ENCODE results near the gene WWC2.

The WWC2 gene

DNA sequence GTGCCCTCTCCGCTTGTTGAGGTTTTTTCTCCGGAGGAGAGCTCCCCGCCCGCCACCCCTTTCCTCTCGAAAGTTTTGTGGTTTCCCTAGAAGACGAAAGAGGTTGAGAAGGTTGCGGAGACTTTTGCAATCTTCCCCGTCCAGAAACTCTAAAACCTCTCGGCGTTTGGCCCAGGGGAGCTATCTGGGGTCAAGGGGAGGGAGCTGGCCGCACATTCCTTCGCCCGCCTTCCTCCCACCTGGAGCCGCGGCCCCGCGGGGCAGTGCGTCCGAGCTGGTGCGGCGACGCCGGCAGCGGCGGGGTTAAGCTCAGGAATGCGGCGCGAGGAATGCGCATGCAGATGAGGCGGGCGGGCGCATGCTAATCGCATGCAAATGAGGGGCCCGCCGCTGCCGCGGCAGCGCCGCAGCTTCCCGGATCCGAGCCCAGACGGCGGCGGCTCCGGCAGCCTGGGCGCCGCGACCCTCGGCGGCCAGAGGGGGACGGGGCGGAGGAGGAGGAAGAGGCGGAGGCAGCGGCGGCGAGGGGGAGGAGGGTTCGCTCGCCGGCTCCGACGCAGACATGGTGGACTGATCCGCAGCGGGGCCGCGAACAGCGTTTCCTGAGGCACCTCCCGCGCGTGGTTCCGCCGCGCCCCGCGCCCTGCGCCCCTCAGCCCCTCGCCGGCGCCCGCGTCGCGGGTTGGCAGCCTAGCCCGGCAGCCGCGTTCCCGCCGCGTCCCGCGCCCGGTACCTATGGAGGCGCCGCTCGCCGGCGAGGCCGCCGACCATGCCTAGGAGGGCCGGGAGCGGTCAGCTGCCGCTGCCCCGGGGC, at the start of gene WWC2:
TSS of gene WWC2 (plus strand) at position 535 of the 814 bp plus-strand sequence. CDS start at position 770, 235 bp downstream.
- peak; percentile 22 to 60 (median 41) for DNase-seq (ENCODE audit: low read depth in 3 of 3)

DNA sequence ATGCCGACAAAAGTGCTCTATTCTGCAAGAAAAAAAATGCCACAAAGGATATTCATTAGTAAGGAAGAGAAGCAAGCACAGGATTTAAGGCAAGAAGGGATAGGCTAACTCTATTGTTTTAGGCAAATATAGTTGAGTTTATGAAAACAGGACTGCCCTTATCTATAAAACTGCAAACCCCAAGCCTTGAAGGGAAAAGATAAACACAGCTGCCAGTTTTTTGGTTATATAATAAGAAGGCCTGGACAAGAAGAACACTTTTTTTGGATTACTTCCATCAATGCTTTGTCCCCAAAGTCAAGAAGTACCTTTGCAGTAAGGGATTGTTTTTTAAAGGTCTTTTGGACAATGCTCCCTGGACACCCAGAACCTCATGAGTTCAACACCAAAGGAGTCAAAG, 45.4 kb upstream of the WWC2 start:
- DNase-seq (ENCODE audit: low read depth in 3 of 3), result no peak

DNA sequence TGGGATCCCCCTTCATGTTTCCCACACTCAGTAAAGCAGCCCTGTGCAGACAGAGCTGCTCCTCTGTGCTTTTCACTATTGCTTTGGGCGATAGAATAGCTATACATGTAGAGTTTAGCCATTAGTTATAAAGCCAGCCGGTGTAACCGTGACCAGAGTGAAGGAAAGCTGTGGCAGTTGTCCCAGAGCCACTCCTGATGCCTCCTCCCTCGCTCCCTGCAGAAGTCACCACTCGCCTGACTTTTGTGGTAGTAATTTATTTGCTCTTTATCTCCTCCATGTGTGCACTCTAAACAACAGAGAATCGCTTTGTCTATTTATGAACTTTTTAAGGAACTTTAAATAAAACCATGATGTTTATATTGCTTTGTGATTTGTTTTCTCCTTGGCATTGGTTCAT, 41.8 kb upstream of the WWC2 start:
- no peak for DNase-seq (ENCODE audit: low read depth in 3 of 3)

DNA sequence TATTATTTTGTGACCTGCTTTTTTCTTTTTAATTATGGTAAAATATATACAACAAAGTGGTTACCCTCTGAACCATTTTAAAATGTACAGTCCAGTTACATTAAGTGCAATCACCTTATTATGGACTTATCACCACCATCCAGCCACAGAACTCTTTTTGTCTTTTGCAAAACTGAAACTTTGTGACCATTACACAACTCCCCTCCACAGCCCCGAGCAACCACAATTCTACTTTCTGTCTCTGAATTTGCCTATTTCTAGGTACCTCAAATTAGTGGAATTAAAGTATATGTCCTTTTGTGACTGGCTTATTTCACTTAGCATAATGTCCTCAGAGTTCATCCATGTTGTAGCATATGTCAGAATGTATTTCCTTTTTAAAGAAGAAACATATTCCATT, 39.3 kb upstream of the WWC2 start:
- DNase-seq (ENCODE audit: low read depth in 3 of 3), result no peak

DNA sequence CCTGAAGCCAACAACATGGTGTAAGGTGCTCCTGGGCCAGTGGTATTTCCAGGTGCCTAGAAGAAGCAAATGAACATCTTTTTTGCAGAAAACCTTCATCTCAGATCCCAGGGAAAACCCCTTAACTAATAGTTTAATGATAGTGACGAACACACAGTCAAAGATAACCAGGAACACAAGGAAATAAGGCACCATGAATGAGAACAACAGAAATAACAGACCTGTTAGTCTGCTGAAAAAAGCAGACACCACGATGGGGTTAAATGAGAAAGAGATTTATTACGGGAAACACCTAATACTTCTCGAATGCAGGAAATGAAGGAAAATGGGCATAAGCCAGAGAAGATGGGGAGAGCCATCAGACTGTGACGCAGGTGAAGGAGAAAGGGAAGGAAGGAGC, 30.6 kb upstream of the WWC2 start:
- no peak for DNase-seq (ENCODE audit: low read depth in 3 of 3)

DNA sequence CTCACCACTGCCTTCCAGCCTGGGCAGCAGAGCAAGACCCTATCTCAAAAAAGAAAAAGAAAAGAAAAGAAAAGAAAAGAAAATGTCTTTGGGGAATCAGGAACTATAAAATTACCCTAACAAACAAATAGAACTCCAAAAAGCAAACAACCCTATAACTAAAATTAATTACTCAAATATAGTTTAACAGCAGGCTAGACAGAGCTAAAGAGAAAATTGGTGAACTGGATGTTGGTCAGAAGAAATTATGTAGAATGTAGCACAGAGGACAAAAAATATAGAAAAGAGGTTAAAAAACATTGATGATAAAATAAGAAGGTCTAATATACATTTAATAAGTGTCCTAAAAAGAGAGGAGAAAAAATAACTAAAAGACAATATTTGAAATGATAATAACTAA, 27.8 kb upstream of the WWC2 start:
- DNase-seq (ENCODE audit: low read depth in 3 of 3), result no peak

DNA sequence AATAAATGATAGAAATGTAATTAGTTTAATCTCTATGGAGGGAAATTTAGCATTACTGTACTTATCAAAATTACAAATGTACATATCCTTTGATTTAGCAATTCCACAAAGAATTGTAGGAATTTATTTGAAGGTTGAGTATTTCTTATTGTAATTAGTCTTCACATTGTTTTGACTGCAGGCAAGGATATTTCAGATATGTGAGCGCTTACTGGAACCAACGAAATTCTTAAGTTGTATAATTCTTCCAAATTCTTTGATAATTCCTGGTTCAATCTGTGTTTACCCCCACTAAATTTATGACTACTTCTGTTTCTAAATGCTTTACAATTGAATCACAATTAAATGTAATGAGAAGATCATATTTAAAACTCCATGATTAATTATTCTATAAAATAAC, 26.9 kb upstream of the WWC2 start:
- DNase-seq (ENCODE audit: low read depth in 3 of 3), result no peak

DNA sequence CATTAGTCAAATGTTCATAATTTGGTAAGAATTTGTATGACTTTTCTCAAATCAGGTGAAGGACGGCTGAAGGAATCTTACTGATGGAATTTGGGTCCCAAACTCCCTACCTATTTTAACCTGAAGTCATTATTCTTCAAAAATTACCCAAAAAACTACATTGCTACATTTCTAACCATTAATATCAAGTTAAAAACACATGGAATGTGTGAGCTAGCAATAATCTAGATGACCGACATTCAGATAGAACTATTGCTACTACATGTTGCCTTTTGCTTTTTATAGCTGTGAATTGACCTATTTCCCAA, 25.3 kb upstream of the WWC2 start:
- no peak for DNase-seq (ENCODE audit: low read depth in 3 of 3)

DNA sequence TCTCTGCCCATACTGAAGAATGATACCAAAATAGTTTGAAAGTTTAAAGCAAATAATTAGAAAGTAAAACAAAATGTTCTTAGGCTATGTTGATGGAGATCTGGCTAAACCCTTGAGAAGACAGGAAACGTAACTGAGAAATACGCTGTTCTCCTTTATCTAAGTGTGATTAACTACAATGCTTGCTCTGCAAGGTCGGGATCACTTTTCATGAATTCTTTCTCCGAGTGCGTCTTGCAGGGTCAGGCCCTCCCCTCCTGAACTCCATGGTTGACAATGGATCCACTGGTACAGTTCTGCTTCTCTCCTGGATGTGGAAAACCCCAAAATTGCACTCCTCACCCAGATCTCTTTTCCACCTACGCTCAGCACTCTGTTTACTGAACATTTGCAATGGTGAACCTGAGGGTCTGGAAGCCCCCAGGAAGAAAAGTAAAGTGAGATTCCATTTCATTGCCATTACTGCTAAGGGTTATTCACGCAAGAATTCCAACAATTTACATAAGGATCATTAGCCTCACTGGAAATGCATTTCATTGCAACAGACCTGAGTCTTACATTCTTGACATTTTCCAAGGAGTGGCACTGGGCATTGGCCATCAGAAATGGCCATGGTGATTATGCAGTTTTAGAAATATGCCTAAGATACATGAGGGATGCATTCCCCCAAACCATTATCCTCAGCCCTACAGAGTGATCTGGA, 24.6 kb upstream of the WWC2 start:
- DNase-seq (ENCODE audit: low read depth in 3 of 3), result no peak

DNA sequence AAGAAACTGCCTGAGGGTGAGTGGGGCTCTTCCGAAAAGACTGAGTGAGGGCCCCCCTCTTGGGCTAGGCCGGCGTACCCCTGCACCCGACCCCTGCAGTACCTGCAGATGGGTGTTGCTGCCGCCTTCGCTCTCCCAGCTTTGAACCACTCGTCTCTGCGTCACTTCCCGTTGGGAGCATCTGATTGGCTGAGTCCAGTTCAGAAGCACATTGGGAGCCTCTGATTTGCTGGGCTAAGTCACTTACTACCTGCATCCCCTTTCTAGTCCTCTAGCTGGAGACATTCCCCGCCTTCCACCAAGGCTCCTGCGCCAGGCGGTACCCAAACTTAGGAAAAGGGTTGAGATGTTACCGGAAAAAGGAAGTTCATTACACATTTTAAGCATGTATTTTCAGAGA, 20.4 kb upstream of the WWC2 start:
- DNase-seq (ENCODE audit: low read depth in 3 of 3), result no peak

DNA sequence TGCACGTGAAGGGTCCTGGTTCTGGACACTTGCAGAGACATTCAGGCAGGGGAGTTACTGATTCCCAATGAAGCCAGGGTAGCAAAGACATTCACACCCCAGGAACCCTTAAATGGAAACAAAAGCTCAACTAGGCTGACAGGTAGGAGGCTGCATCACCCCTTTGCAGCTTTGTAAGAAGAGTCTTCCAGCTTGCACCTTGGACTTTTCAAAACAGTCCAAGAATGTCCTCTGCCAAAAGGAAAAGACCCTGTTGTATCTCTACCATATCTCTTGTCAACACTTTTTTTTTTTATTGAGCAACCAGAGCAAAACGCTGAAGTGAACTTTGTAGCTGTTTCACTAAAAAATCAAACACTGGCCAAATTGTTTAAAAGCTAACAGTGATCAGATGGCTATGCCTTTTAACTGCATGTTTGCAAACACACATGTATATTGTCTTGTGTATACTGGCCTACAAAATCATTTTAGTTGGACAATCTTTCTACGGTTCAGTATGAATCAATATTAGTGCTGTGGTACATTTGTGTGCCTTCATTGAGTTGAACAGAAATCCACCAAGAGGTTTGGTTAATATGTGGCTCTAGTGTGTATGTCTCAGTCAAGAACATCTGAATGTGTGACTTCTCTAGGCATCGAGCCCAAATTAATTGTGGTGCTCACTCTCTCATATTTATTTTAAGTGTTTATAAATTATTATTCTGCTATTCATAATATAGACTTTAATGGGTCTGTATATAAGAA, 18.5 kb upstream of the WWC2 start:
- DNase-seq (ENCODE audit: low read depth in 3 of 3), result no peak

DNA sequence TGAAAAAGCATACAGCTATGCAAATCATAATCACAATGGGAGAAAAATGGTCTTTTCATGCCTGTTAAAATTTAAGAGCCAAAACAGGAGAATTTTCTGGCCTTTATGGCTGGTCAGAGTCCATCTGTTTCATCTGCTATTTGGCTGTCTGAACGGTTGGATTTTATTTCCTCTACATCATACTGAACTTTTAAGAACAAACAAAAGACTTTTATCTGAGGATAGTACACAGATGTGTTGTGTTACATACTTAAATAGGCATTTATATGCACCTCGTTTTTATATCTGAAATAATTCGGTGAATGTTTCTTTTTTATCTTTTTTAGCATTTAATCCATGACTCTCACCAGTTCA, 18.0 kb upstream of the WWC2 start:
- DNase-seq (ENCODE audit: low read depth in 3 of 3), result no peak

DNA sequence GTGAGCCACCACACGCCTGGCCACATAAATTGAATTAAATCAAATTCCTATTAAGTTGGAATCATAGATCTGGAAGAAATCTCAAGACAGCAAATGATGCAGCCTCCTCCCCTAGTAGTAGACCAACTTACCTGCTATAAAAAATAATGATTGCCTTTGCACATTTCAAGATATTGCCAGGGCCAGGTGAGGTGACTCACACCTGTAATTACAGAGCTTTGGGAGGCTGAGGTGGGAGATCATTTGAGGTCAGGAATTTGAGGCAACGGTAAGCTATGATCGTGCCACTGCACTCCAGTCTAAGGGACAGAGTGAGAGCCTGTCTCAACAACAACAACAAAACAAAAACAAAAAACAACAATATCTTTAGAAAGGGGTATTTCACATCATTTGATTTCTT, 17.0 kb upstream of the WWC2 start:
- no peak for DNase-seq (ENCODE audit: low read depth in 3 of 3)

DNA sequence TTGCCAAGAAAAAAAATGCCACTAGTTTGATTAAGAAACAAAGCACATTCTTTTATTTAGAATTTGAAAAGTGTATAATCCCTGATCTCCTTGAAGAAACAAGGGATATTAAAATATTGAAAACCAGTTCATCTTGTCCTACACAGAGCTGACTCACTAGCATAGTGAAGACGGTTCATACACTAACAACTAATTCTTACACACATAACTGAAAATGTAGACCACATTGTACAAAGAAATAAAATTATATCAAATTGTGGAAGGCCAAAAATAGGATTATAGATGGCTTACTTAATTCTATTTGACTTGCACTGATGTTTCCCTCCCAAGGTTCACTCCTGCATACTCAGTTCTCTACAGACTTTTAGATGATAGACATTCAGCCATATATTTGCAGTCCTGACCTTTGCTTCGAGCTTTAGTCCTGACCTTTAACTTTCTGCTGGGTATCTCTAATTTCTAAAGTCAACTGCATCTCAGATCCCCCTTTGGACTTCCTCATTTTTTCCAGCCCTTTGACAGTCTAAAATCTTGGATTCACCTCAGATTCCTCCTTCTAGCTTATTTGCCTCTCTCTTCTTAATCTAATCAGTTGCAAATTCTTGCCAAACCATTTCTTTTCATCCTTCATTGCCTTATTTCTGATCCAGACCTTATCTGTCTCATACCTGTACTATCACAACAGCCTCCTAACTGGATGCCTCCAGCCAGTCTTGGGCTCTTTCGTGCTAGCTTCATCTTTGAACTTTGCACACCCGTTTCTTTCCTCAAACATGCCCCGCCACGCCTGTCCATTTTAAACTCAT, 4.5 kb upstream of the WWC2 start:
- no peak for DNase-seq (ENCODE audit: low read depth in 3 of 3)

DNA sequence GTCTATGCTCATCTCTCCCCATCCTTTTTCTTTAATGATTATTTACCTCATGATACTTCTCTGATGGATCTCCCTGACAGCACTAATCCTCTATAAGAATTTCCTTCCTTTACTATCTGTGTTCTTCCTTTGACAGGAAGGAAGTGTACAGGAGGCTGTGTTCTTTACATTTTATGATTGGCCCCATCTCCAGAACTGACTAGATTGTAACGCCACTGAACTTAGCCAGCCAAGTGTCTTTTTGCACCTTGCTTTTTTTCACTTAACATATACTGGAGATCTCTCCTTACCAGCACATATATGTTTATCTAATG, 3.9 kb upstream of the WWC2 start:
- DNase-seq (ENCODE audit: low read depth in 3 of 3), result no peak

DNA sequence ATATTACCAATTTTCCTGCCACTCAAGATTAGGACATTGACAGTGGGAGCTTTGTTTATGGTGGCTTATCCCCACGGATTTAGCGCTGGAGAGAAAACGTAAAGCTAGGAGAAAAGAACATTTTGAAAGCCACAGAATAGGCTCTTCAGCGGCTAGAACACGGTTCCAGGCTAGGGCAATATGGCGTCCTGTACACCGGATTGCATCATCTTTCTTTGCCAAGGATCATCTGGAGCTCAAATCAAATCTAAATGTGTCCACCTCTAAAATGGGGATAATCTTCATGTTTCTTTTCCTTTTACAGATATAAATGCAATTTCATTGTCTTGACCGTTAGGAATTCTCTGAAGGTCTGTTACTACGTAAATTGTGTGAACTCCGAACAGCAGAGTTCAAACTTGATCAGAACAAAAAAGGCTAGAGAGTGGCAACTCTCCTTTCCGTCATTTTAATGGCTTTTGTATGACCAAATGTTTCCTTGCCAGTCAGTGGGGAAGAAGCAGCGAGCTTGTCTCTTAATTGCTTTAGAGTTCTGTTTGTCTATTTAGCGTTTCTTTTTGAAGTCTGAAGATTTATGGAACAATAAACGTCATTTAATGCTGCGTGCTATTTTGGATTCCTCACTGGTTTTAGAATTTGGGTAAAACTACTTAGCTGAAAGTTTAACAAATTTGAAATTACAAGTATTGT, 2.6 kb upstream of the WWC2 start:
- no peak for DNase-seq (ENCODE audit: low read depth in 3 of 3)

DNA sequence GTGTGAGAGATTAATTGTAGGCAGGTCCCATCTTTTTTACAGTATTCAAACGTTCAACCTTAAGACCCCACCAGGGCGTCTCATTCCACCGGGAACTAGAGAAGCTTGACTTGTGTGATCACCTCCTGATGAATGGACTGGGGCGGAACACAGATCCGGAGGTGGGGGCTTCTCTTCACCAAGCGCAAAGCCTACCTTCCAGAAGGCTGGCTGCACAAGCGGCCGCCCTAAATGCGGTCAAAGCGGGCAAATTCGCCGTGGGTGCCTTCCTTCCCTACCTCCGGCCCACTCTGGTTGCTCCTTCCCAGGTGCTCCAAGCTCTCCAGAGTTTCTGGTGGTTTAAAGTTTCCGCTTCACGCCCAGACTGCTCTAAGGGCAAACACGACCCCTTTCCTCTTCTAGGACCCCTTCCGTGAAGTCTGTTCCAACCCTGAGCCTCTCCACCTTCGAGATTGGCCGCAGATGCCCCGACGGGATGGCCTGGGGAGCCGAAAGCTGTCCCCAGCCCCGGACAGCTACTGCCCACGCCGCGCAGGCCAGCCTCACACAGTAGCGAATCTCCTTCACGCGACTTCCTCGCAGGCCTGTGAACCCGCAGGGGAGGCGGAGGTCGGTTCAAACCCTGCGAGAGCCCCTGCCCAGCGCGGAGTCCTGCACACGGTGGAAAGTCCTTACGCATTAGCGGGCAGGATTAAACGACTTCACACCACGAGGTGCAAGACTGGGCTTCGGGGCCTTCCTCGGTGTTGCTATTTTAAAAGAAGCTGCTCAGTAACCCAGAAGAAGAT, 1.6 kb upstream of the WWC2 start:
- DNase-seq (ENCODE audit: low read depth in 3 of 3), result no peak

DNA sequence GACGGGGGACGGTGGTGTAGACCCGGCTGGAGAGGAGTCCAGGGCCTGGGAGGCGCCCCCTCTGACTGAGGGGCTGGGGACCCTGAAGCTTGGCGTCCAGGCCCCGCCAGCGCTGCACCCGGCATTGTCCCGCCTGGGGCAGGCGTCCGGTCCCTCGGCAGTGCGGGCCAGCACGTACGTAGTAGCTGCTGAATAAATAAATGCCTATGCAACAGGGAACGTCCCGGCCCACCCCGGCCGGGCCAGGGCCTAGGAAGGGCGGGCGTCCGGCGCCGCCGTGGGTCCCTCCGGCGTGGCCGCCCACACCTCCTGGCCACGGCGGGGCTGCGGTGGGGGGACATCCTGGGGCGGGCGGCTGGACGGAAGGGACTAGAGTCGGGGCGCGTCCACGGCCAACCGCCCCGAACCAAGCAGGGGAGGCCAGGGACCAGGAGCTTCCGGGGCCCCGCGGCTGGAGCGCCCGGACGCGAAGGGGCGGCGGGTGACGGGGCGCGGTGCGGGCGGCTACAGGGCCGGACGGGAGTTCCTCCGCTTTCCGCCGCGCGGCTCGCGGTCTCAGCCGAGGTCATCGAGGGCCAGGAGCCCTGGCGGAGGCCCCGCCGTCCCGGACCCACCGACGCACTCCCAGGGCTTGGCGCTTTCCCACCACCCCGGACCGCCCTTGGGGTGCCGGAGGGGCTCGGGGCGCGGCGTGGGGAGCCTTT, 886 bp upstream of the WWC2 start:
- peak in 1 of 3 experiments; percentile 7 for DNase-seq (ENCODE audit: low read depth in 3 of 3)

DNA sequence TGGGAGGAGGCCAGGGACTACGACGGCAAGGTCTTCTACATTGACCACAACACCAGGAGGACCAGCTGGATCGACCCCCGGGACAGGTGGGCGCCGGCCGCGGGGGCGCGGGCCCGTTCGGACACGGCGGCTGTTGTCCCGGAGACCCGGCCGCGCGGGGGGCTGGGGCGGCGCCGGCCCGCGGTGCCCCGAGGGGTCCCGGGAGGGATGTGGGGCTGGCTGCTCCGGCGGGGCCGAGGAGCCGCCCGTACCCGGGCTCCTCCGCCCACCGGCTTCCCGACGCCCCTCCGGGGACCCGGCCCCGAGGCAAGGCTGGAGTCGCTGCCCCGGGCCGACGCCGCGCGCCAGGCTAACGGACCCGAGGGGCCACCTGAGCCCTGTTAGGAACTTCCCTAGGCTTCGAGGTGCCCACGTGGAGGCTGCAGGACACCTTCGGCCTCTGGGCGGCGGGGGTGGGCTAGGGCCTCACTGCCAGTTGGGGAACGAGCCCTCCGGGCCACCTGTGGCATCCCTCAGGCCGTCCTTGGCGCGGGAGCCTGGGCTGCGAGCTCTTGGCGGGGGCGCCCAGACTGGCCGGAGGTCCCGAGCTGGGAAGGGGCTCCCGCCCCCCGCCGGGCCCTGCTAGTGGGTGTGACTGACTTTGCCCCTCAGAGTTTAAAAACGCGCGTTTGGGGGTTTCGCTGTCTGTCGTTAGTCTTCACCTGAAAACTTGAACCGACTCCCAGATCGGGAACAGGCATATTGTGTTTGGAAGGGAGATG, 660 bp downstream of the WWC2 start:
- DNase-seq (ENCODE audit: low read depth in 3 of 3), result no peak

DNA sequence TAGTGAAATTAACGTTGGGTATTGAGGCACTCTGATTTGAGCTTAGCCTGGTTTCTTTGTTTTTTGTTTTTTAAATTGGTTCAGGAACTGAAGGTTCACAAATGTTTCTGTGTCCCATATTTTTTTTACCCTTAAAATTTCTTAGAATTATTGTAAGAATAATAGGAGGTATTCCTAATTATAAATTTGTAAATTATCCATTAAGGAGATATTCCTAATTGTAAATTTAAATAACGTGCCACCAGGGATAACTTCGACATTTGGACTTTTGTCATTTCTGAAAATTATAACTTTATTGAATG, 1.2 kb downstream of the WWC2 start:
- no peak for DNase-seq (ENCODE audit: low read depth in 3 of 3)

Measured in stimulated activated CD4-positive, alpha-beta T cell treated with anti-CD3 and anti-CD28 coated beads, TNF-alpha, amount 100 ng/mL, for 24 hours (primary cell).